Measurements from ENCODE around the gene NASP.
"Not testable (repeated sequence)": the region's sequence is repeated elsewhere in the genome, so short reads cannot be mapped to it uniquely, and the experiment has no call there.

Gene NASP

GRCh38 chr1:45569962-45570581 is 13.8 kb upstream of the NASP start:
- peak; percentile 58 for DNase-seq (ENCODE audit: low spot score)

DNA sequence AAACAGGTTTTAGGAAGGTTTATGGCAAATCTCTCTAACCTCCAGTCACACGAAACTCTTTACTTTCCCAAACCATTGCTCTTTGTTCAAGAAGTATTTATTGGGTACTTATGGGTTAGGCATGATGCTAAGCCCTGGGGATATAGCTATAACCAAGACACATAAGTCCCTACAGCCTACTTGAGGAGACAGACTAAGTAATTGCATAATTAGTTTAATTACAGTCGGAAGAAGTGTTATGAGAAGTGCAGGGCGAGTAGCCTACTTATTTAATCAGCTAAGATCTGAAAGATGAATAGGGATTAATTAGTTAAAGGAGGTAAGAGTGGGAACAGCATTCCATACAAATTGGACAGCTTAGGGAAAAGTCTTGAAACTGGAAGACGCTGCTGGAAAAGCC is 13.2 kb upstream of the NASP start:
- DNase-seq (ENCODE audit: low spot score), result no peak

DNA sequence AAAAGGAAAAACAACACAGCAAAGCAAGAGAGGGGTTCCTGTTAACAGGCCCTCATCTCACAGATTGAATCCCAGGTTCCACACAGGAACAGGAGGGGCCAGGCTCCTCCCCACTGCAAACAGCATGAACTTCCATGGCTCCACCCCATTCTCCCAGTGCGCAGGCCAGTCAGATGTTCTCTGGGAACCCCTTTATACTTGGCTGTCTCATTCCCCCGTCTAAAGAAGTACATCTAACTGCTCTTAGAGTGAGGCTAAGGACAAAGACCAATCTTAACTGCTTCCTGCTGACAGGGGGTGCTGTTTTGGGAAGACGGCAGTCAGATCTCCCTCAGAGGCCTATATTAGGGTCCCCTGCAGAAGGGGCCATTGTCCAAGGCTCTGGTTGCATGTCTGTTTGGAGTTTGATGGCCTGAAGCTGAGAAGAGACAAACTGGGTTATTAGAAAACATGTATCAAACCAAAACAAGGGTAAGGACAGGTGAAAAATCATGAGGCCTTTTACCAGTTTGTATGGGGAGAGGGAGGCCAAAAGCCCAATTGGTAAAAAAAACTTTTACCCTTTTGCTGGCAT is 10.5 kb upstream of the NASP start:
- DNase-seq (ENCODE audit: low spot score), result no peak

DNA sequence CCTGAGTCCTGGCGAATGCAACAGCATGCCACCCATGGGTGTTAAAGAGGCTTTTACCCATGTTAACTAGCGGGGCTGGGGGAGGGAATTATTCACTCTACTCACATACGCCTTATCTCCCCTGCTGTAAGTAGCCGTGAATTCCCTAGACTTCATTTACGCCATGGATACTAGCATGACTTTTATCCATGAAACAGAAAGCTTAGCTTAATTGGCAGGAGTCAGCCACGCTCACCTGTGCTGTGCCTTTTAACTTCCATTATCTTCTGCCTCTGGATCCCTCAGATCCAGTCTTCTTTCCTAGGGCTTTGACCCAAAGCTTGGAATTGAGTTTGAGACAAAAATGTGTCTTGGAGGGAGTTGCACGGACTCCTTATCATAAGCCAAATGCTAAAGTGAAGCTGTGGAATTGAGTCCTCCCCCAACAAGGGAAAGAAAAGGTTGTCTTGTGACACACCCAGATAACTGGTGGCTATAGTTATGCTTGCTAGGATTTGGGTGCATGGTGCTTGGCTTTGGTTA is 9.7 kb upstream of the NASP start:
- no peak for DNase-seq (ENCODE audit: low spot score)

DNA sequence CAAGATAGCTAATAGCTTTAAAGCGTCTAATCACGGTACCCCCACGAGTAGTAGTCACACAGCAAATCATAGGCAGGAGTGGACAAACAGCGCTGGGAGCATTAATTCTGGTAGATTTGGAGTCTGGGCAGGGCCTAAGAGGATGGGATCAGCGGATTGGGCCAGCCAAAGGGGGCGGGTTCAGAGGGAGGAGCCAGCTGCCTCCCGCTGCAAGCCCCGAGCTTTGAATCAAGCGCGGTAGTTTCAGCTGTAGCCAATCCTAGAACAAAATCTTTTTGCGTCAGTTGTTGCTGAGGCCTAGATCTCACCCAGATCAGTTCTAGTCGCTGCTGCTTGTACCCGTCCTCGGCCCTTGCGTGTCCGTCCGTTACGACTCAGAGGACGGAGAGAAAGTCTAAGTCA is 576 bp upstream of the NASP start:
- DNase-seq (ENCODE audit: low spot score), result peak; percentile 96

DNA sequence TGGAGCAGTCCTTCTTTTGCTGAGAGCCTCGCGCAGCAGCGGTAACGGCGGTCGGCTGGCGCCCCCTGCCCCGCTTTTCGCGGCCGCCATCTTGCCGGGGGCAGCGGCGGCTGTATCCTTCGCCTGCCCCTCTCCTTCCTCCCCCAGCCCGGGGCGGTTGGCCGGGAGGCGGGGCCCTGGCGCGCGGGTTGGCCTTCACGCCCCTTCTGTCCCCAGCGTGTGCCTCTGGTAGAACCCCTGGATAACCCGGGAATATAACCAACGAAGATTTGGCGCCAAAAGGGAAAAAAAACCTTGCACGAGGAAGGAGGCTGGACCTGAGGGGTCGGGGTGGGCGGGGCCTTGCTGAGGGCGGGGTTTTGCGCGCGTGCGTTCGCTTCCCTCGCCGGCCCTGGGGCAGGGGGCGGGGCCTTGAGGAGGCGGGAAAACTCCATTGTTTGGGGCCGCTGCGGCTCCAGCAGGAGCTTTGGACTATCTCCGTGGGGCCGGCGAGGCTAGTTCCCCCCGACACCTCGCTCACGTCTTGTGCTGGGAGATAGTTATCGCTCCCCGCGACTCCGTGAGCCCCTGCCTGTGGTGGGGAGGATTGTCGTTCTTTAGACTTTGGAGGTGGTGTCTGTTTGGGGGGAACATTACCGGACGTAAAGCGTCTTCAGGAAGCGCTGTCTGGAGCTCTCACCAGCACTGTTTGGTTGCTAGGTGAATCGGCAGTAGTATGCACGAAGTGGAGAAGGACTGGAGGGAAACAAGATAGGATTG is 689 bp downstream of the NASP start:
- DNase-seq (ENCODE audit: low spot score), result peak; percentile 89

GRCh38 chr1:45585110-45585426 is 1.2 kb downstream of the NASP start:
- DNase-seq (ENCODE audit: low spot score), result no peak

GRCh38 chr1:45585496-45586075 is 1.7 kb downstream of the NASP start:
- no peak for DNase-seq (ENCODE audit: low spot score)

DNA sequence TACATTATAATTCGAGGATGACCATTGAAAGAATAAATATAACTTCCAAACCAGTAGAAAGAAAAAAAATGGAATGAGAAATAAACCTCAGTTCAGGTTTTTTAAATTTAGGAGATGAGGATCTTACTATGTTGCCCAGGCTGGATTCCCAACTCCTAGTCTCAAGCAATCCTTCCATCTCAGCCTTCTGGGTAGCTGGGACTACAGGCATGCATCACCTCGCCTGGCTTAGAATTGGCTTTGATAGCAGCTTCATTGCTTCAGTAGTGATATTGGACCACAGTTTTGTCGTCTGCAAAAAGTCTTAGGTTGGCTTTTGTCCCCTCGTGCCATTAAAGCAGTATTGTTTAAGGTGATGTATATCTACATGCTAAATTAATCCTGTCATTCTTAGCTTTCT is 2.9 kb downstream of the NASP start:
- no peak for DNase-seq (ENCODE audit: low spot score)

DNA sequence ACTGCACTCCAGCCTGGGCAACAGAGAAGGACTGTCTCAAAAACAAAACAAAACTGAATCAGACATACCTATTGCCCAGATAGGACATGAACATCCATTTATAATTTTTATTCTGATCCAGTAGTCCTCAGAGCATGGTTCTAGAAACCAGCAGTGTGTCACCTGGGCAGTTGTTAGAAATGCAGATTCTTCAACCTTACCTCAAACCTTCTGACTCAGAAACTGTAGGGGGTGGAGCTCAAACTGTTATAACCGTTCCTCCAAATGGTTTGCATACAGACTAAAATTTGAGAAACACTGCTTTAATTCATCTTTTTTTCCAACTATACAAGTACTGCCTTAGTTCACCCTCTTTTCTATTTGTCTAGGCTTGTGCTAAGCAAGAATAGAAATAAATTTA is 6.0 kb downstream of the NASP start:
- DNase-seq (ENCODE audit: low spot score), result no peak

- DNase-seq (ENCODE audit: low spot score), result no peak
Measured at GRCh38 chr1:45594412-45594811, 10.6 kb downstream of the NASP start.

GRCh38 chr1:45596765-45597164 is 12.9 kb downstream of the NASP start:
- DNase-seq (ENCODE audit: low spot score), result not testable (repeated sequence)

GRCh38 chr1:45604239-45604638 is 20.4 kb downstream of the NASP start:
- DNase-seq (ENCODE audit: low spot score), result no peak

GRCh38 chr1:45607404-45608074 is 23.7 kb downstream of the NASP start:
- no peak for DNase-seq (ENCODE audit: low spot score)

- DNase-seq (ENCODE audit: low spot score), result no peak
Measured at GRCh38 chr1:45608175-45609156, 24.6 kb downstream of the NASP start.

DNA sequence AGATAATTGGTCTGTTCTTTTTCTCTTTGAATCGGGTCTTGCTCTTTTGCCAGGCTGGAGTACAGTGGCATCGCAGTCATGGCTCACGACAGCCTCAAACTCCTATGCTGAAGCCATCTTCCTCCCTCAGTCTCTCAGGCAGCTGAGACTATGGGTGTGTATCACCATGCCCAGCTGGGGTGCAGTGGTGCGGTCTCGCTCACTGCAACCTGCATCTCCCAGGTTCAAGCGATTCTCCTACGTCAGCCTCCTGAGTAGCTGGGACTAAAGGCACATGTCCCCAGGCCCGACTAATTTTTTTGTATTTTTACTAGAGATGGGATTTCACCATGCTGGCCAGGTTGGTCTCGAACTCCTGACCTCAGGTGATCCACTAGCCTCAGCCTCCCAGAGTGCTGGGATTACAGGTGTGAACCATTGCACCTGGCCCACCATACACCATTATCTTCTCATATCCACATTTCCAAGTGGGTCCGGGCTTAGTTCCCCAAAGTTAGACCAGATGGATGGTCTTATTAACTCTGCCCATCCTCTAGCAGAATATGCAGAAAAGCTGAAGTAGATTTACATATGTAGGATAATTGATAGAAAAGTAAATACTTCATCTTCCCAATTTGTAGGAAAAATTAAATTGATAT is 26.9 kb downstream of the NASP start:
- DNase-seq (ENCODE audit: low spot score), result no peak

- DNase-seq (ENCODE audit: low spot score), result no peak
Measured at GRCh38 chr1:45612941-45613579, 29.2 kb downstream of the NASP start.

- no peak for DNase-seq (ENCODE audit: low spot score)
Measured at GRCh38 chr1:45615885-45616284, 32.0 kb downstream of the NASP start.

DNA sequence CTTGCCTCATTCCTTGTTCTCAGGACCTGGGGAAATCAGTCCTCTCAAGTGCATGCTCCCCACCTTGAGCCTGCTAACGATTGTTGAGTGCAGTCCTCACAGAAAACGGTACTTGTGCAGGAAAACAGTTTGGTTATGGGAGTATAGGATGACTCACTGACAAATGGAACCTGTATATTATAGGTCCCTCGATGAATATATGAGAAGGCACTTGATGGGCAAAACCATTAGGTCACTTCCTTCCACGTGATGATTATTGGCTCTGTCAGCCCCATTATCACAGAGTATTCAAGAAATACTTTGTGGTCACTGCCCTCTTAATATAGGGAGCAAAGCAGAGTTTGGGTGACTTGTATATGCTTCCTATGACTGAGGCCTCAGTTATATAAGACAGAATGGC is 33.8 kb downstream of the NASP start:
- DNase-seq (ENCODE audit: low spot score), result no peak

Measured in SK-N-DZ (cell line).